ENCODE data around the gene BIRC5.
"Not testable (repeated sequence)": the region's sequence is repeated elsewhere in the genome, so short reads cannot be mapped to it uniquely, and the experiment has no call there.

BIRC5 gene

GRCh38 chr17:78224231-78225087 is 10.4 kb downstream of the BIRC5 start:
- no peak for DNase-seq (ENCODE audit: extremely low read depth in 1 of 2, low read depth in 1 of 2)

GRCh38 chr17:78225088-78225865 is 11.2 kb downstream of the BIRC5 start:
- no peak for DNase-seq (ENCODE audit: extremely low read depth in 1 of 2, low read depth in 1 of 2)

DNA sequence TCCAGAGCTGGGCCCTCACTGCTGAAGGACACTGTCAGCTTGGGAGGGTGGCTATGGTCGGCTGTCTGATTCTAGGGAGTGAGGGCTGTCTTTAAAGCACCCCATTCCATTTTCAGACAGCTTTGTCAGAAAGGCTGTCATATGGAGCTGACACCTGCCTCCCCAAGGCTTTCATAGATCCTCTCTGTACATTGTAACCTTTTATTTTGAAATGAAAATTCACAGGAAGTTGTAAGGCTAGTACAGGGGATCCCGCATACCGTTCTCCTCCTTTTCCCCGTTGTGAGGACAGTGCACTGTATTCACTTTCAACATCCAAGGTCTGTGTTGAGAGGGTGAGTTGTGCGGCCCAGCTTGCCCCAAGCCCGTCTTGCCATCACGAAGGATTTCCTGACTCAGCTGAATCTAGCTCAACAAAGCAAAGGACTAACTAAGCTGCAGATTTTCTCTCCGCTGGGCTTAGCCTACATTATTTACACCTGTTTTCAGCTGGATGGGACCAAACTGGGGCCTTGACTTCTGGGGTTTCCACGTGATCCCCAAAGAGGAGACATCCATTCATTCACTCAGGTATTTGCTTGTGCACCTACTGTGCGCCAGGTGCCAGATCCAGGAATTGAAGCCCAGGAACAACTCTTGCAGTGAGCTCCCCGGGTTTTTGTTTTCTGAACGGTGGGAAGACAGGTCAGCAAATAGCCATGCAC is 12.2 kb downstream of the BIRC5 start:
- no peak for DNase-seq (ENCODE audit: extremely low read depth in 1 of 2, low read depth in 1 of 2)

DNA sequence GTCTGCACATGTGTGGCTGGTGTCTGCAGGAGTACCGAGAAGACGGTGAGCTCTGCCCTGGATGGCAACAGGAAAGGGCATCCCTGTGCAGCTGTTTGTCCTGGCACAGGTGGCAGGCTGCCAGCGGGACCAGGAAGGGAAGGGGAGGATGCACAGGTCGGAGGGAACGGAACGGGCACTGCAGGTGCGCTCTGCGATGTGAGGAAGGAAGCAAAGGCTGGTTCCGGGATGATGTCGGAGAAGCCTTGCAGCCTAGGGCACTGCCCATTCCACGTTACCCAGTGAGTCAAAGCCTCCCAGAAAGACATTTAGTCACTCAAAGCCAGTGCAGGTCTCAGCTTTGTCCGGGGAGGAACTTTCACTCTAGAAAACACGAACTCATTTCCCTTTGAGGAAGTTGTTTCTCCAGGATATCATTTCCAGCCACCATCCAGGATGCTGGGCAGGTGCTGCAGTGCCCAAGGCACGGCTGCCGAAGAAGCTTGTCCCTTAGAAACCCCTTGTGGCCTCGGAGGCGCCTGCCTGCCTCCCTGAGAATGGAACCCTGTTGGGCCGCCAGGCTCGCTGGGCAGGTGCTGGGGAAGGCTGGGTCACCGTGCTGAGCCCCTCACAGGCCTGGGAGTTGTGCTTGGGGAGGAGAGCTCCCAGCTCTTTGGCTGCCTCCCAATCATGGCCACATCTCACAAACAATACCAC is 12.9 kb downstream of the BIRC5 start:
- DNase-seq (ENCODE audit: extremely low read depth in 1 of 2, low read depth in 1 of 2): no peak

DNA sequence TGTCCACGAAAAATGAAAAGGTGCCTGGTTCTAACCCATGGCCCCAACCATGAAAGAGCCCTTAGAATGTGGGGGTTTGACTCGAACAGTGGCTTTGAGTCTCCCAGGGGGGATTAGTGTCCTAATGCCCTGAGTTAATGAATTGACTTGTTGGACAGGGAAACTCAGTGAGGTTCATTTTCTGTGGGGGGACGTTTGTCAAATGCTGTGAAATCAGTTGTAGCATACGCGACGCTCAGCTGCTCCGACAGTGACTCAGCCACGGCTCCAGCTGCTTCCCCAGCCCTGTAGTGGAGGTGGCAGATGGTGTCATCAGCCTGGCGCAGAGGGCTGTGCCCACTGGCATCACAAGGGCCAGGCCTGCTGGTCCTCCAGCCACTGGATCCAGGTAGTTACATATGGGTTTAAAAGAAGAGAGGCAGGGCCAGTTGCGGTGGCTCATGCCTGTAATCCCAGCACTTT is 13.4 kb downstream of the BIRC5 start:
- DNase-seq (ENCODE audit: extremely low read depth in 1 of 2, low read depth in 1 of 2): no peak

- no peak for DNase-seq (ENCODE audit: extremely low read depth in 1 of 2, low read depth in 1 of 2)
Measured at GRCh38 chr17:78228176-78228575, 14.1 kb downstream of the BIRC5 start.

DNA sequence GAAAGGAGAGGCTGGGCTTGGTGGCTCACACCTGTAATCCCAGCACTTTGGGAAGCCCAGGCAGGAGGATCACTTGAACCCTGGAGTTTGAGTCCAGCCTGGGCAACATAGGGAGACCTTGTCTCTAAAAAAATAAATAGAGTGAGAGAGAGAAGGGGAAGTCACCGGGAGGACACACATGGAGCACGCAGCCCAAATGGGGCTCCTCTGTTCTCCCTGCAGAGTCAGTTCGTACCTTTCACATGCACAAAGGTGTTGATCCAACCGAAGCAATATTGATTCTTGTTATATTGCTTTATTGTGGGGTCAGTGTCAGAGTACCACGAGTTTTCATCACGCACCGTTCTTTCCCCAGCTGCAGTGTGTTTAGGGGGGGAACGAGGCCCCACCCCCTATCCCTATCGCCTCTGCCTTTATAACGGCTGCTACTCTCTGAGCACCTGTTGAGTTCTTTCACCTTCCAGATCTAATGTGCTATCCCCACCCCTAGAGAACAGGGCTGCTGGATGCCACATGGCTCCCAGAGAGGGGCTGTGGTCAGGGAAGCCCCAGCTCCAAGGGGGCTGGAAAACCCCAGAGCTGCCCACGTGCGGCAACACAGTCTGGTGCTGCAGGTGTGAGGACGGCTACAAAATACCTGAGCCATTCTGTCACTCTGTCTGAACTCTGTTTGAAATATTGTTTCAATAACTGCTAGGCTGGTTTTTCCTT is 16.4 kb downstream of the BIRC5 start:
- DNase-seq (ENCODE audit: extremely low read depth in 1 of 2, low read depth in 1 of 2): no peak

DNA sequence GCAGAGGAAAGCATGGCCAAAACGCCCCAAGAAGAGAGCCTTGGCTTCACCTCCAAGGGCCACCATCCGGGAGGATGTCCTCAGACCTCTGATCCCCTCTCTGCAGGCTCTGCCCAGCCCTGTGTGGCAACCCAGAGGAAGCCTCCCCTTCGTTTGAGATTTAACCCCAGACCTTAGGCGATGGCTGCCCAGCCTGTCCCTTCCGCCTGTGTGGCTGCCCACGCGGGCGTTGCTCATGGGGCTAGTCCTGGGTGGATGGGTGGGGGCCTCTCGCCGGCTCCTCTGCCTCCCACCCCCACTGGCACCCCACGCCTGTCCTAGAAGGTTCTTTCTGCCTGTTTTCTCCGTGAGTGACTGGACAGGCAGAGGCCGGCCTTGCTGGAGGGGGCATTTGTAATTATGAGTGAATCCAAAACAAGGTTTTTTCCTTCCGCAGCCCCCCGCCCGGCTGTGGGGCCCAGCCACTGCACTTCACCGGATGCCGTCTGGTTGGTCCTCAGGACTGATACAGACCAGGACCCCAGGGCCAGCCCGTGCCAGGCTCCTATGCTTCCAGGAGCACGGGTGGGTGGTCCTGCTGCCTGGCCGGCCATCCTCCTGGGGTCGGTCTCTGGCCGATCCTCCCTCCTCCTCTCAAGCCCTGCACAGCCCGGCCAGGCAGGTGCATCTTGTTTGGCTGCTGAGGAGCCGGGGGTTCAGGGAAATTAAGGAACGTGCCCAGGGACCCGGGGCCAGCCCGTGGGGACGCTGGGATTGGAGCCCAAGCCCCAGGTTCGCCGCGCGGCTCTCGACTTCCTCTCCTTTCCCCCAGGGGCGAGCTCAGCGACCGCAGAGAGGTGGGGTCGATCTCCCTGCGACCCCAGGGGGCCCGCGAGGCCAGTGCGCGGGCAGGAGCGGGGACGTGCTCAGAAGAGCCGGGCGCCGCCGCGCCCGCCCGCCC is 17.2 kb downstream of the BIRC5 start, which contains the start of gene TMEM235:
TMEM235 (plus strand) TSS at position 636 of the 940 bp plus-strand sequence. CDS start 393 bp downstream, outside the sequence.
- no peak for DNase-seq (ENCODE audit: extremely low read depth in 1 of 2, low read depth in 1 of 2)

DNA sequence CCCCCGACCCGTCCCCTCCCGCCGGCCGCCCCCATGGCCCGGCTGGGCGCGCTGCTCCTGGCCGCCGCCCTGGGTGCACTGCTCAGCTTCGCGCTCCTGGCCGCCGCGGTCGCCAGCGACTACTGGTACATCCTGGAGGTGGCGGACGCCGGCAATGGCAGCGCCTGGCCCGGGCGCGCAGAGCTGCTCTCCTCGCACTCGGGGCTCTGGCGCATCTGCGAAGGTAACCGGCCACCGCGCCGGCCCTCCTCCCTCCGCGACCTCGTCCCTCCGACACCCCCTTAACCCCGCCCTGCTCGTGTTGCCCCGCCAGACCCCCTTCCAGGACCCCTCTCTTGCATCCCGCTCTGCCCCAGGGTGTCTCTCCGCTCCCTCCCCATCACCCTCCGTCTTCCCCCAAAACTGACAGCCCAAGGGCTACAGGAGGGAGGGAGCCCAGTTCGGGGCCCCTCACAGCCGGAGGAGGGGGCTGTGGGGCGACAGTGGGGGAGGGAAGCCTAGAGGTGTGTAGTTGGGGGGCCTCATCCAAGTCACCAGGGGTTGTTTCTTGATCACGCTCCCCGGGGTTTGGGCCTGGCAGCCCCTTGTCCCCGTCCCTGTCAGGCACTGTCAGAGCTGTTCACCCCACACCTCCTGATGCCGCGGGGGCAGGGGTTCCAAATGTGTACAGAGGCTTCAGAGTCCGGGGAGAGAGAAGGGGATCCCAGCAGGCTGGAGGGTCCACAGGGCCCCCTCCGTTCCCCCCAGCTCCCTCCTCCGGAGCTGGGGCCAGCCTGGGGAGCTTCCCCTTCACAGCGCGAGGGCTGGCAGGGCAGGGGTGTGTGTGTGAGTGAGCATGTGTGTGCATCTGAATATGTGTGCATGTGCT is 18.2 kb downstream of the BIRC5 start:
- DNase-seq (ENCODE audit: extremely low read depth in 1 of 2, low read depth in 1 of 2): no peak

DNA sequence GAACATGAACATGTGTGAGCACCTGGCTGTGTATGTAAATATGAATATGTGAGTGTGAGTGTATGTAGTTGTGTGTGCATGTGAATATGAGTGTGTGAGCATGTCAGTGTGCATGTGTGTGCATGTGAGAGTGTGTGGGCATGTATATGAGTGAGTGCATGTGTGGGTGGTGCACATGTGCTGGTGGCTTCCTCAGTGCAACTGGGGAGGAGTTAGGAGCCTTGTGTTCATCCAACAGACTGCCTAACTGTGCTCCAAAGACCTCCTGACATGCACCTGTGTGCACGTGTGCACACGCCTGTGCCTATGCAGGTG is 18.8 kb downstream of the BIRC5 start:
- no peak for DNase-seq (ENCODE audit: extremely low read depth in 1 of 2, low read depth in 1 of 2)

DNA sequence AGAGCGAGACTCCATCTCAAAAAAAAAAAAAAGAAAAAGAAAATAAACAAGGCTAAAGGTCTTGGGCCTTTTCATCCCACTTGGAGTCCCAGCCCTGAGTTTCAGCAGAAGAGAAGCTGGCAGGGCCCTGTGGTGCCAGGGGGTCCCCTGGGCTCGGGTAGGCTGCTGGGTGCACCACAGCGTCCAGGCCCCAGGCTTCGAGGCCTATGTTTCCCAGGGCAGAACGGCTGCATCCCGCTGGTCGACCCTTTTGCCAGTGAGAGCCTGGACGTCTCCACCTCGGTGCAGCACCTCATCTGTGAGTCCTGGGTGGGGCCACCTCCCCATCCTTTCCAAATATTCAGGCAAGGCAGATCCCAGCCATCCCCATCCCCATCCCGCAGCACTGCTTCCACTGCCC is 19.6 kb downstream of the BIRC5 start:
- DNase-seq (ENCODE audit: extremely low read depth in 1 of 2, low read depth in 1 of 2): no peak

DNA sequence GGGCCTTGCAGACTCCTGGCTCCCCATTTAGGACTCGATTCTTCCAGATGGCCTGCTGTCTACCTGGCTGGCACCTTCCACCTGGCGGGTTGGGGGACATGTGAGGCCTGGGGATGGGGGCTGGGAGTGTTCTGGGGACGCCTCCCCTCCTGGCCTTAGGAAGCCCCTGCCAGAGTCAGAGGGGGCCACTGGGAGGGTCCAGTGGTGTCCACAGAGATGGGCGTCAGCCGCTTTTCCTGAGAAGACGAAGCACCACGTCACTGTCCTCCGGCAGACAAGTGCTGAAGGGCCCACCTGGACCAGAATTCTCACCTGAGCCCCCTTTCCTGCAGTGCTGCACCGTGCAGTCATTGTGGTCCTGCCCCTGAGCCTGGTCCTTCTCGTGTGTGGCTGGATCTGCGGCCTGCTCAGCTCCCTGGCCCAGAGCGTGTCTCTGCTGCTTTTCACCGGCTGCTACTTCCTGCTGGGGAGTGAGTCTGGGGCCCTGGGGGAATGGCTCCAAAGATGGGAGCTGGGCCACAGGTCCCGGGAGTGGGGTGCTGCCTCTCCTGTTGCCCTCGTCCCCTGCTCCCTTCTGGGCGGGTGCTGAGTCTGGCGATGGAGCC is 20.3 kb downstream of the BIRC5 start:
- no peak for DNase-seq (ENCODE audit: extremely low read depth in 1 of 2, low read depth in 1 of 2)

DNA sequence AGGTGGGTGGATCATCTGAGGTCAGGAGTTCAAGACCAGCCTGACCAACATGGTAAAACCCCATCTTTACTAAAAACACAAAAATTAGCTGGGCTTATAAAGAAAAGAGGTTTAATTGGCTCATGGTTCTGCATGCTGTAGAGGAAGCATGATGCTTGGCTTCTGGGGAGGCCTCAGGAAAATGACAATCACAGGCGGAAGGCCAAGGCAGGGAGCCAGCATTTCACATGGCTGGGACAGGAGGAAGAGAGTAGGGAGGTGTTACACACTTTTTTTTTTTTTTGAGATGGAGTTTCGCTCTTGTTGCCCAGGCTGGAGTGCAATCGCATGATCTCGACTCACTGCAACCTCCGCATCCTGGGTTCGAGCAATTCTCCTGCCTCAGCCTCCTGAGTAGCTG is 21.0 kb downstream of the BIRC5 start:
- DNase-seq (ENCODE audit: extremely low read depth in 1 of 2, low read depth in 1 of 2): not testable (repeated sequence)

- DNase-seq (ENCODE audit: extremely low read depth in 1 of 2, low read depth in 1 of 2): no peak
Measured at GRCh38 chr17:78235885-78236284, 21.8 kb downstream of the BIRC5 start.

DNA sequence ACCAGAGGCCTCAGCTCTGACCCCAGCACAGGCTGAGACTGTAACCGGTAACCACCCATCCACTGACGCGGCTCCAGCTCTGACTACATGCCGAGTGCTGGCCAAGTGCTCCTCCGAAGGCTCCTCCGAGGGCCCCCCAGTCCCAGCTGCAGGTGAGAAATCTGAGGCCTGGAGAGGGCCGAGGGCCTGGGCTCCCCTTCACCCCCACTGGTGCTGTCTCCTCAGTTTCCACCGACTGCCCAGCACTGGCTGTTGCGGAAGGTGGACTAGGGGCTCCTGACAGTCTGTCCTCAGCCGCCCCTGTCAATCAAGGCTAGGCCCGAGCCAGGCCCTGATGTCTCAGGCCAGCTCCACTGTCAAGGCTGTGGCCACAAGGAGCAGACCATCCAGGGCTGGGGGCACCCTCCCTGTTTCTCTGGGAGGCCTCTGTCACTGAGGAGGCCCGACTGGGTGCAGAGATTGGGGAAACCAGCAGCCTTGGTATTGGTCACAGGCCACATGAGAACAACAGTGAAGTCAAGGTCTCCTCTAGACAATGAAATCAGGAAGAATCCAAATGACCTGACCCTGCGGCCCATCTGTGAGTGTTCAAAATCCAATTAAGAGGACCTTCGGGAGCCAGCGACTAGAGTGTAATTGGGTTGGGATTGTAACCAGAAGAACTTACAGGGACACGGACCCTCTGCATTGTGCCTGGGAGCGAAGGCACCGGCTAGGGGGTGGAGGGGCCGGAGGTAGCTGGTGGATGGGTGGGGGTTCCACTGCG is 22.5 kb downstream of the BIRC5 start:
- no peak for DNase-seq (ENCODE audit: extremely low read depth in 1 of 2, low read depth in 1 of 2)

- no peak for DNase-seq (ENCODE audit: extremely low read depth in 1 of 2, low read depth in 1 of 2)
Measured at GRCh38 chr17:78237401-78238012, 23.5 kb downstream of the BIRC5 start.

Data from stimulated activated CD8-positive, alpha-beta memory T cell treated with anti-CD3 and anti-CD28 coated beads, Interleukin-7, amount 100 ng/mL, for 48 hours (primary cell).